Nucleus accumbens (tissue), 56 donors: ENCODE results near the gene UROC1.
A peak's percentile ranks its signal among the peaks of the same experiment; 100 is the strongest.

ENCODE experiments used
- DNase-seq, 56 donors: peaks; one replicate each; lab custom pipeline; 2025; lab: John Stamatoyannopoulos, UW

Gene UROC1

GRCh38 chr3:126448136-126448892 lies 69.3 kb downstream of the UROC1 start:
- no peak for DNase-seq

GRCh38 chr3:126447456-126448106 lies 70.0 kb downstream of the UROC1 start:
- no peak for DNase-seq

GRCh38 chr3:126446791-126447190 lies 70.8 kb downstream of the UROC1 start:
- DNase-seq, result peak in 1 of 56 donors; percentile 21

GRCh38 chr3:126446301-126446700 lies 71.3 kb downstream of the UROC1 start:
- no peak for DNase-seq

GRCh38 chr3:126445506-126445905 lies 72.1 kb downstream of the UROC1 start:
- no peak for DNase-seq

GRCh38 chr3:126442856-126443242 lies 74.7 kb downstream of the UROC1 start:
- DNase-seq, result no peak

- DNase-seq, result peak in 4 of 56 donors; percentile 10 to 36 (median 20)
Observed at GRCh38 chr3:126442094-126442855, 75.3 kb downstream of the UROC1 start.

GRCh38 chr3:126441256-126441880 lies 76.2 kb downstream of the UROC1 start:
- no peak for DNase-seq

GRCh38 chr3:126440709-126440995 lies 76.9 kb downstream of the UROC1 start:
- DNase-seq, result no peak

- DNase-seq, result no peak
Observed at GRCh38 chr3:126439968-126440708, 77.4 kb downstream of the UROC1 start.

- no peak for DNase-seq
Observed at GRCh38 chr3:126439346-126439967, 78.1 kb downstream of the UROC1 start.

GRCh38 chr3:126438746-126439145 lies 78.8 kb downstream of the UROC1 start:
- DNase-seq, result no peak

- DNase-seq, result no peak
Observed at GRCh38 chr3:126438186-126438585, 79.4 kb downstream of the UROC1 start.

- DNase-seq, result no peak
Observed at GRCh38 chr3:126436826-126437717, 80.5 kb downstream of the UROC1 start.

- no peak for DNase-seq
Observed at GRCh38 chr3:126435456-126436315, 81.9 kb downstream of the UROC1 start.

GRCh38 chr3:126434931-126435411 lies 82.6 kb downstream of the UROC1 start:
- no peak for DNase-seq

GRCh38 chr3:126434264-126434590 lies 83.3 kb downstream of the UROC1 start:
- no peak for DNase-seq
